Activated CD4-positive, alpha-beta T cell treated with anti-CD3 and anti-CD28 coated beads for 36 hours (primary cell): ENCODE data around the gene USPL1. TPM values are rescaled to one million over a fixed set of nuclear protein-coding genes. Genes with fewer than 3 reads are reported as not detected.

Experiments used
- total RNA-seq, 2 experiments: library from RNA; stranded (reverse); gene quantifications; one replicate each; pipeline ENCODE4 v1.2.3, GENCODE V29; 2021

The USPL1 gene
- total RNA-seq, 2 experiments from 2014 or later: 14.8 to 16.9 TPM

Other genes starting within 250 kb of the USPL1 start
- gene UBE2L5, start 195.4 kb upstream of the USPL1 start, total RNA-seq: under 1 TPM in 1 of 2 experiments, not detected in 1; 0.11 TPM
- 100 to 1,000 TPM; 764 to 851 TPM for gene HMGB1, start 152.0 kb upstream of the USPL1 start, total RNA-seq
- gene ALOX5AP, start 117.6 kb downstream of the USPL1 start, total RNA-seq: 10 to 100 TPM; 24.9 to 29.6 TPM